HG03469 (cell line): ENCODE results near the gene DCN.

Experiments used
- ATAC-seq: cut with Tn5 transposase; IDR thresholded peaks from one replicate; pipeline ENCODE4 v1.9.1; 2021; ENCODE audit warnings: mild to moderate bottlenecking, moderate library complexity, moderate number of reproducible peaks; ENCODE audit not compliant: unreplicated experiment

Gene DCN

GRCh38 chr12:91140026-91140931 is 42.3 kb downstream of the DCN start:
- ATAC-seq, result no peak

GRCh38 chr12:91139286-91139685 is 43.3 kb downstream of the DCN start:
- no peak for ATAC-seq

DNA sequence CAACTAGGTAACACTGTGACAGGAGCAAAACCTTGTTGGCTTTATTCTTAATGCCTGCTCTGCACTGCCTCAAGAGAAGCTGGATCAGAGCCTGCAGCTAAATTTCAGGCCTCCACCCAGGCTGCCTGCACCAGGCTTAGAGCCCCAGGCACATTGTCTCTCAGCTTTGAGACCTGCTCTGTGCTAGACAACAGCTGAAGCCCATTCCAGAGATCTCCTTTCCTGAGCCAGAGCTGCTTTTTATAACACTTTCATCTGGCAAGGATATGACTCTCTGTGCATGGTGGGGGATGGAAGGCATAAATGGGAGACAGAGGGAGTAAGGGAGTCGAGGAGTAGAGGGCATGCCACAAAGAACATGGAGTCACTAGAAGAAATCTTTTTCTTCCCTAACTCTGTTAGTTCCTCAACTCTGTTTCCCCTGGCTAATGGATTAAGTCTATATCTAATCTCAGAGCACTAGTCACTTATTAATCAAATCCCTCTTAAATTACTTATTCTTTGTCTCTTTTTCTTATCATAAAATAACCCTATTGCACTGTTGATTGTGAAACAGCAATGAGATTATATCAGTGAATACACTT is 44.2 kb downstream of the DCN start:
- ATAC-seq, result no peak

DNA sequence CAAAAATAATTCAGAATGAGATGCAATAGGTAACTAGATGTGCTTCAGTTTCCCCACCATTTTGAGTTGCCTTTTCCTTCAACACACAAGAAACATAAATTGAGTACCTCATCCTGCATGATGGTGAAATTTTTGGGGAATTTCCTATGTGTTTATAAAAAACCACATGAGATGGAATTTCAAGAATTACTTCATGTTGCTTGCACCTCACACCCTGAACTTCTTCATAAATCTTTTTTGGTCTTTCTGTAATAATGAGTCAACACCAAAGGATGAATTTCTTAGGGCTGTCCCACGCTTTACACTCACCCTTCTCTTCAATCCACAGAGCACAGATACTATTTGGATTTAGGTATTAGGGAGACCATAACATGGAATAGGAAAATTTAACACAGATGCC is 48.7 kb downstream of the DCN start:
- ATAC-seq, result no peak

GRCh38 chr12:91129662-91130362 is 52.8 kb downstream of the DCN start:
- ATAC-seq, result no peak

DNA sequence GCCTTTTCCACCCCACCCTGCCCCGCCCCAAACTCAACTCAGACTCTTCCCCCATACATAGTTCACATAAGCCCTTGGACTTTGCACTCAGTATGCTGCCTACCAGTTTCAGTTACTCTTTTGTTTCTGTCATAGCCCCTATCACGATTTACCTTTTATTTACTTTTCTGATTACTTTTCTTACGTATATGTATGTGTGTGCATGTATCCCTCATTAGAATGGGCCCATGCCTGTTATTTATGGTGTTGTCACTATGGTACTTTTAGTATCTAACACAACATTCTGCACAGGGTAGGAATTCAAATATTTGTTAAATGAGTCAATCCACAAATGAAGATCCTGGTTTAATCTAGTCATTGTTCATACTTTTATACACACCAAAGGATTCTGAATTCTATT is 54.9 kb downstream of the DCN start:
- no peak for ATAC-seq

- no peak for ATAC-seq
Observed at GRCh38 chr12:91127306-91127705, 55.3 kb downstream of the DCN start.

GRCh38 chr12:91126516-91126915 is 56.1 kb downstream of the DCN start:
- no peak for ATAC-seq

GRCh38 chr12:91123236-91123916 is 59.2 kb downstream of the DCN start:
- no peak for ATAC-seq

GRCh38 chr12:91120781-91121180 is 61.8 kb downstream of the DCN start:
- ATAC-seq, result no peak

DNA sequence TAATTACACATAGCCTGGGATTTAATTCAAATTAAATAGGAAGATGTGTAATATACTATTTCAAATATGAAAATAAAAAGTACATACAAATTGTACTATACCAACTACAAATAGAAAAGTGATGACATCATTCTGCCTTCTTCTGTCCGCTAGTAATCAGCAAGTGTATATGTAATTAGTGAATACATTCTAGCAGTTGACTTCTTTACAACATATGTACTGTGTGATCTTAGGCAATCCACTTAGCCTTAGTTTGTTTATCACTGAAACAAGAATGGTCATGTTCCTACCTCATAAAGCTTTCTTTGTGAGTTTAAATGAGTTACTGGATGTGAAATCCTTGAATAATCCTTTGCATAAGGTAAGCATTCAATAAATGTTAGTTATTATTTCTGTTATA is 63.5 kb downstream of the DCN start:
- no peak for ATAC-seq

- no peak for ATAC-seq
Observed at GRCh38 chr12:91113621-91114020, 69.0 kb downstream of the DCN start.

DNA sequence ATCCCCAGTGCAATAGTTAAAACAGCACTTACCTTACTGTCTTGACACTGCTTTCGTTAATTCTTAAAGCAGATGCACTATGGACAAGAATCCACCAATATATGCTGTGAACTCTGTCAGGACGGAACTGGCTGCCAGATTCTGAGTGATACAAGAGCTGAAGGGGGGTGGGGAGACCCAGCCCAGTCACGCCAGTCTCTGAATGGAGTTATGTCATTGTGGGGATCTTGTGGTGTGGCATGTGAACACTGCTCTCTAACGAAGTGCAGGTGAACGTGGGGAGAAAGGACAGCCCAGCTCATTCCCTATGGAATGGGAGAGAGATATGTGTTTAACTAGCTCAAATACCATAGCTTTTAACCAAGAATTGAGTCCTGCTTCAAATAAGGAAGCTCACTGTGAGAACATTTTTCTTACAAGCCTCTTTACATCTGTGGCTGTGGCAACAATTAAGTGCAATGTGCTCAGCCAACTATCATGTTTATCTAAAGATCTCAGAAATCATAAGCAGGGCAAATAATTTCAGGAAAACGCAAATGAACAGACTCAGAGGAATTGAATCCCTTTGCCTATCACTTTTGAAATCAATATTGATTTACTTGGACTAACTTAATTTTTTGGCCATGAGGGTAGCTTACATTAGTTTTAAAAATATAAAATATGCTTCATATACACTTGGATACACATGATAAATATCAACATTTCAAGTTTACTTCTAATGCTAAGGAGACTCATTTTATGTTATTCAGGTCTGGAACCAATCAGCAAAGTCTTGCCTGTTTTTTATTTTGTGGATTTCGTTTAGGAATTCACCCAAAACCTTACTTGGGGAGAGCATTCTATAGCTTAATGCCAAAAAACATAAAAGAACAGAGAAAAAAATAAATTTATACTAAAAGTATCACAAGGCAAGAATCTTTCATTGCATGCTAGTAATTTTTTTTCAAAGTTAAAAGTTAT is 71.0 kb downstream of the DCN start, which contains the start of gene LUM:
TSS of gene LUM (minus strand) at position 129 of the 960 bp plus-strand sequence. CDS start 2,515 bp downstream, outside the sequence.
- no peak for ATAC-seq

GRCh38 chr12:91110311-91110924 is 72.2 kb downstream of the DCN start:
- ATAC-seq, result no peak

DNA sequence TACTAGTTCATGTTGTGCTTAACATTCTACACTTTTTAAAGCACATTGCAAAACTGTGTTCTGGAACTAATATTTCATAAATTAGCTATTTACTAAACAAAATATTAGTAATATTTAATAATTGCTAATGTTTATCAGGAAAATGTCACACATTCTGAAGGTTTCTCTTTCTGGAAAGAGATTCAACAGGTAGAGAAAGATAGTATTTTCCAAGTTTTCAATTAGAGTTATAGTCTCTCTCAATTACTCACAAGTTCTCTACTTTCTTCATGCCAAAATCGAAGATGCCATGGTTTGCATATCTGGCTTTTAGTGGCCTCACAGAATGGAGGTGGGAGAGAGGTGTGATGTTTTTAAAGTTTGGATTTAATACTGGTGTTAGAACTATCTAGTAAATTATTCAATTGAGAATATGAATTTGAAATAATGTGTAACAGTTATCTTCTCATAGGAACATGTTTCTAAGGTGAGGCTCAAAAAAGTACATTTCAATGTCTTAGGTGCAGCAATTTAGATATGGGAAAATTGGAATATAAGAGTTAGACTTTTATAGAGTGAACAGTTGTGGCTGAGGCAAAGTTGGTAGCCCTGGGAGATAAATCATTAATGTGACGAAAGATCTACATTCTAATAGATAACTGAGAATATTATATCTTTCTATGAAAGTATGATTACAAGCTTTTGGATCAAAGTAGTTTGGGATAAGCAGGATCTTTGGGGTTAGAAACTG is 72.9 kb downstream of the DCN start:
- no peak for ATAC-seq

DNA sequence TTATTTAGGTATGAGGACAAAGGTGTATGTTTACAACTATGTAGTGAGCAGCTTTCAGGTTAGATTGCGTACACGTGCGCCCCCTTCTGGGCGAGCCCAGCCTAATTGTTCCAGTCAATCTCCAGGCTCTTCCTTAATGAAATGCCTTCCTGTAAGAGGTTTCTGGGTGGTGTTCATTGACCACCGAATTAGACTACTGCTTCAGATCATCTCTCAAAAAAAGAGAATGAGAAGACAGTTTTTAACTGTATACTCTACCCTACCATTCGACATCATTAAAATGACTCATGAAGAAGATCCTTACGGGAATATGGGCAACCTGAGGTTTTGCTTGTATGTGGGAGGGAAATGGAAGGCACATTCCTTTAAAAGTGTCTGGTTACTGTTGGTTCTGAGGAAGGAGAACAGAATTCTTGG is 73.5 kb downstream of the DCN start:
- peak; percentile 80 for ATAC-seq

- ATAC-seq, result no peak
Observed at GRCh38 chr12:91108196-91108755, 74.3 kb downstream of the DCN start.

DNA sequence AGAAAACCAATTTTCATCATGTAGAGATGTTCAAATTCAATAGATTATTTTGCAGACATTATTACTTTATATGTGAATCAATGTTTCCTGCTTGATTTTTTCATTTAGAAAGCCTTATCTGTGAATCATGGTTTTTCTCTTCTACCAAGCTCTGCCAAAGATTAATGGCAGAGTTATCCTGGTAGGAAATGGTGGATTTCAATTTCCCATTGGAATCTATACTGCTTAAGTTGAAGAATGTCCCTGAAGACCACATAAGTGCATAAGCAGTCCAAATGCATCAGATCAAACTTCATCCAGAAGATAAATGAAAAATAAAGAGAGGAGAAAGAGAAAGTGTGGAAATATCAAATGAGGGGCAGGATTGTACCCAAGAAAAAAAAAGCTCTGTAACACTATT is 76.3 kb downstream of the DCN start:
- no peak for ATAC-seq

- ATAC-seq, result no peak
Observed at GRCh38 chr12:91105807-91106206, 76.8 kb downstream of the DCN start.
